ENCODE measurements around the gene MGAT4C.

DNA sequence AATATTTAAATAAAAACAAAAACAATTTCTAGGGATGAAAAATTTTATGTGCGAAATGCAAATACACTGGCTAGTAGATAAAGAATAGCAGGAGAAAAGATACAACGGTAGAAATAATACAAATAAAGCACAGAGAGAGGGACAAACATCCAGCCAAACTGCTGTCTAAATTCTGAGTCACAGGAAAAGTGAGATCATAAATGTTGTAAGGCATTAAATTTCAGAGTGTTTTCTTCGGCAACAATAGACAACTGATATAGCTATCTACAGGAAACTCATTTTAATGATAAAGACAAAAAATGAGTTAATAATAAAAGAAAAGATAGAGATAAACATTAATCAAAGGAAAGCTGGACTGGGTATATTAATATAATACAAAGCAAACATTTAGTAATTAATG, 259.9 kb downstream of the MGAT4C start:
- TF ChIP-seq EZH2 (IDR thresholded peaks at IDR 0.05) (no peak), POLR2AphosphoS5 (IDR thresholded peaks at IDR 0.05; ENCODE audit: borderline replicate concordance, low read depth, low read length) (no peak)
